ENCODE measurements around the gene YEATS2. TPM values are rescaled to one million over a fixed set of nuclear protein-coding genes. Genes with fewer than 3 reads are reported as not detected.

The YEATS2 gene
- total and polyA plus RNA-seq, 2 donors (not counting 3 experiments of a cell fraction or from before 2014, with no cell fraction given), result 30.2 to 59.9 TPM

GRCh38 chr3:183777016-183777618, 79.5 kb downstream of the YEATS2 start:
- CTCF ChIA-PET, result no interaction called here
- POLR2A ChIA-PET, result no interaction called here
- no peak overlapping the region for H2AFZ ChIP-seq (ENCODE audit: low read depth, low read length)

More at GRCh38 chr3:183777016-183777618, 79.5 kb downstream of the YEATS2 start:
- TF ChIP-seq POLR2A (IDR thresholded peaks at IDR 0.05; ENCODE audit: low read depth, low read length) (no peak), MYC (IDR thresholded peaks at IDR 0.05; ENCODE audit: low read depth, low read length) (no peak), GATA2 (IDR thresholded peaks at IDR 0.05; ENCODE audit: insufficient read depth, insufficient read length, low read depth, low read length) (no peak), MAX (IDR thresholded peaks at IDR 0.05; ENCODE audit: insufficient read depth, insufficient read length) (no peak), FOS (IDR thresholded peaks at IDR 0.05; ENCODE audit: borderline replicate concordance, insufficient read depth, low read length) (no peak), EZH2 (IDR thresholded peaks at IDR 0.05; ENCODE audit: borderline replicate concordance, low read depth, low read length, severe bottlenecking) (no peak), JUN (IDR thresholded peaks at IDR 0.05; ENCODE audit: borderline replicate concordance, insufficient read depth, insufficient read length, low read depth) (no peak), CTCF (IDR thresholded peaks at IDR 0.05; ENCODE audit: extremely low read depth in 1 of 2, insufficient read depth in 1 of 2, low read depth in 1 of 2, low read length in 2 of 2) (no peak), POLR2AphosphoS5 (IDR thresholded peaks at IDR 0.05; ENCODE audit: insufficient read depth, low read depth, low read length) (no peak)
- H3K4me2 ChIP-seq (ENCODE audit: insufficient read depth, low read length), result no peak overlapping the region
- H3K79me2 ChIP-seq (ENCODE audit: control insufficient read depth, insufficient read depth, low read length), result no peaks in the 10 kb centered on the region
- BruUV-seq (replicated peaks), result no TSS peak
- no peak overlapping the region for H3K27ac ChIP-seq (ENCODE audit: insufficient read depth, low read depth, low read length)
- DNase-seq (ENCODE audit: low read depth, low spot score), result no peak
- peaks cover 28 to 34% of the 10 kb centered on the region in 2 experiments for H3K36me3 ChIP-seq (ENCODE audit: control insufficient read depth in 2 of 2, extremely low read depth in 1 of 2, insufficient read depth in 2 of 2, low read length in 2 of 2)
- H3K4me1 ChIP-seq (ENCODE audit: control insufficient read depth, extremely low read depth, insufficient read depth, low read length), result no peaks in the 10 kb centered on the region
- no peak overlapping the region for H3K9ac ChIP-seq (replicated peaks; ENCODE audit: extremely low read depth, insufficient read depth, low read length)
- H3K9me1 ChIP-seq (replicated peaks; ENCODE audit: control insufficient read depth, extremely low read depth, insufficient read depth, low read length), result no peaks in the 10 kb centered on the region
- H4K20me1 ChIP-seq (replicated peaks; ENCODE audit: control insufficient read depth, extremely low read depth, insufficient read depth, low read length), result no peaks in the 10 kb centered on the region
- no peaks in the 10 kb centered on the region for H3K27me3 ChIP-seq (ENCODE audit: control insufficient read depth in 2 of 2, insufficient read depth in 2 of 2, low read length in 2 of 2)
- no peaks in the 10 kb centered on the region for H3K9me3 ChIP-seq (replicated peaks; ENCODE audit: control insufficient read depth, insufficient read depth, low read length)
- no peak for FAIRE-seq
- H3K4me3 ChIP-seq (replicated peaks in 1 of 3; ENCODE audit: insufficient read depth in 1 of 3, low read depth in 1 of 3, low read length in 3 of 3), result no peak overlapping the region
- dilution Hi-C loops (cut with MboI; ENCODE audit: extremely low pct_ligation_motif_present, low sequenced_read_pairs), result no loop called here
- intact Hi-C loops (cut with micrococcal nuclease), result no loop called here
